Hematopoietic multipotent progenitor cell treated with erythropoietin and hydrocortisone succinate and interleukin-3 and kit ligand, for 8 days (in vitro differentiated cells): ENCODE measurements around the gene FBN1.

ENCODE experiments used
- DNase-seq: peaks from one replicate; pipeline ENCODE4 v3.0.0-alpha.2; 2015

Gene FBN1

GRCh38 chr15:48617619-48618018 lies 27.9 kb downstream of the FBN1 start:
- peak; percentile 20 for DNase-seq

GRCh38 chr15:48616216-48616615 lies 29.3 kb downstream of the FBN1 start:
- DNase-seq = no peak

GRCh38 chr15:48614051-48614450 lies 31.5 kb downstream of the FBN1 start:
- DNase-seq = no peak

- DNase-seq = no peak
Observed at GRCh38 chr15:48609486-48609885, 36.0 kb downstream of the FBN1 start.

GRCh38 chr15:48607846-48608245 lies 37.7 kb downstream of the FBN1 start:
- DNase-seq = no peak

- DNase-seq = no peak
Observed at GRCh38 chr15:48604567-48604966, 40.9 kb downstream of the FBN1 start.

- no peak for DNase-seq
Observed at GRCh38 chr15:48603922-48604321, 41.6 kb downstream of the FBN1 start.

- DNase-seq = no peak
Observed at GRCh38 chr15:48603123-48603500, 42.4 kb downstream of the FBN1 start.

GRCh38 chr15:48602358-48603122 lies 43.0 kb downstream of the FBN1 start:
- no peak for DNase-seq

GRCh38 chr15:48601095-48601494 lies 44.4 kb downstream of the FBN1 start:
- no peak for DNase-seq

- DNase-seq = no peak
Observed at GRCh38 chr15:48596841-48597240, 48.7 kb downstream of the FBN1 start.

- DNase-seq = no peak
Observed at GRCh38 chr15:48596415-48596814, 49.1 kb downstream of the FBN1 start.

- DNase-seq = no peak
Observed at GRCh38 chr15:48595981-48596380, 49.5 kb downstream of the FBN1 start.

- no peak for DNase-seq
Observed at GRCh38 chr15:48592933-48593332, 52.6 kb downstream of the FBN1 start.

- DNase-seq = peak; percentile 83
Observed at GRCh38 chr15:48592221-48592731, 53.2 kb downstream of the FBN1 start.

- peak; percentile 97 for DNase-seq
Observed at GRCh38 chr15:48590723-48591122, 54.8 kb downstream of the FBN1 start.

- DNase-seq = no peak
Observed at GRCh38 chr15:48584812-48585563, 60.5 kb downstream of the FBN1 start.

- DNase-seq = no peak
Observed at GRCh38 chr15:48584090-48584811, 61.3 kb downstream of the FBN1 start.

GRCh38 chr15:48582452-48583247 lies 62.9 kb downstream of the FBN1 start:
- DNase-seq = no peak

GRCh38 chr15:48581219-48581618 lies 64.3 kb downstream of the FBN1 start:
- no peak for DNase-seq

GRCh38 chr15:48580736-48581135 lies 64.8 kb downstream of the FBN1 start:
- DNase-seq = no peak

GRCh38 chr15:48579945-48580671 lies 65.4 kb downstream of the FBN1 start:
- DNase-seq = peak; percentile 97
